WTC11 (cell line): ENCODE measurements around the gene ATG101. TPM values are rescaled to one million over a fixed set of nuclear protein-coding genes. Genes with fewer than 3 reads are reported as not detected.

Experiments
- ATAC-seq: fragments of 200-7000 bp; cut with Tn5 transposase; 2 replicates; pipeline ENCODE4 v1.10.0; 2021; ENCODE audit warnings: mild to moderate bottlenecking, moderate library complexity
- CTCF ChIA-PET: fragments of 300-600 bp; sonication (Branson Sonifier 250); formaldehyde crosslinking; loops from one replicate; lab custom pipeline; 2021; ENCODE audit warnings: antibody characterized with exemption; lab: Charles Lee
- POLR2A ChIA-PET: fragments of 350-600 bp; sonication (Branson Sonifier 250); formaldehyde crosslinking; loops from one replicate; lab custom pipeline; 2021; ENCODE audit warnings: antibody characterized with exemption; lab: Charles Lee
- DNase-seq: peaks from one replicate; pipeline ENCODE4 v3.0.0; 2021; ENCODE audit warnings: low spot score
- H3K27ac Mint-ChIP-seq: 2 replicates; pipeline ENCODE4 v1.8.0; 2021; ENCODE audit warnings: mixed read lengths
- H3K27me3 Mint-ChIP-seq: 2 replicates; pipeline ENCODE4 v1.8.0; 2021; ENCODE audit warnings: low read depth, mild to moderate bottlenecking, moderate library complexity, mixed read lengths
- H3K36me3 Mint-ChIP-seq: 2 replicates; pipeline ENCODE4 v1.8.0; 2021; ENCODE audit warnings: mixed read lengths
- H3K4me1 Mint-ChIP-seq: 2 replicates; pipeline ENCODE4 v1.8.0; 2022; ENCODE audit warnings: mixed read lengths
- H3K4me3 Mint-ChIP-seq: 2 replicates; pipeline ENCODE4 v1.8.0; 2021; ENCODE audit warnings: mild to moderate bottlenecking, moderate library complexity, mixed read lengths
- H3K9me3 Mint-ChIP-seq: 2 replicates; pipeline ENCODE4 v1.8.0; 2021; ENCODE audit warnings: mixed read lengths
- SP1 ChIP-seq: sonication (generic); formaldehyde crosslinking; conservative IDR thresholded peaks from 2 replicates; pipeline ENCODE4 v1.8.1; 2022; ENCODE audit warnings: missing genetic modification reagents
- ZNF138 ChIP-seq: sonication (generic); formaldehyde crosslinking; conservative IDR thresholded peaks from 2 replicates; pipeline ENCODE4 v1.8.1; 2022; ENCODE audit warnings: mild to moderate bottlenecking, moderate library complexity, missing genetic modification reagents
- ZNF219 ChIP-seq: sonication (generic); formaldehyde crosslinking; IDR thresholded peaks from 2 replicates; pipeline ENCODE4 v1.8.0; 2023; ENCODE audit warnings: missing genetic modification reagents, mild to moderate bottlenecking, borderline replicate concordance
- total RNA-seq: library from RNA; stranded (reverse); gene quantifications from 3 replicates; pipeline ENCODE4 v1.2.3, GENCODE V29; 2021
- TF ChIP-seq, protein P1 (sequence below): sonication (generic); formaldehyde crosslinking; IDR thresholded peaks from 2 replicates; pipeline ENCODE4 v1.8.0; 2023; ENCODE audit warnings: missing genetic modification reagents, mild to moderate bottlenecking, borderline replicate concordance
- TF ChIP-seq, protein P2 (sequence below): sonication (generic); formaldehyde crosslinking; IDR thresholded peaks from 2 replicates; pipeline ENCODE4 v1.8.1; 2022; ENCODE audit warnings: mild to moderate bottlenecking, moderate library complexity, missing genetic modification reagents
- TF ChIP-seq, protein P3 (sequence below): sonication (generic); formaldehyde crosslinking; IDR thresholded peaks from 2 replicates; pipeline ENCODE4 v1.8.0; 2023; ENCODE audit warnings: mild to moderate bottlenecking, missing genetic modification reagents
- TF ChIP-seq, protein P4 (sequence below): fragments of 250-450 bp; sonication (Bioruptor Pico); conservative IDR thresholded peaks from 2 replicates; pipeline ENCODE4 v1.9.0; 2021; ENCODE audit warnings: mild to moderate bottlenecking
- TF ChIP-seq, protein P5 (sequence below): sonication (generic); formaldehyde crosslinking; IDR thresholded peaks from 2 replicates; pipeline ENCODE4 v1.8.1; 2023; ENCODE audit warnings: mild to moderate bottlenecking, moderate library complexity, missing genetic modification reagents
- TF ChIP-seq, protein P6 (sequence below): fragments of 200-600 bp; IDR thresholded peaks from 2 replicates; pipeline ENCODE4 v1.8.0; 2022; ENCODE audit warnings: antibody characterized with exemption

Gene ATG101
- total RNA-seq, 1 experiment from 2014 or later: 52.1 TPM

DNA sequence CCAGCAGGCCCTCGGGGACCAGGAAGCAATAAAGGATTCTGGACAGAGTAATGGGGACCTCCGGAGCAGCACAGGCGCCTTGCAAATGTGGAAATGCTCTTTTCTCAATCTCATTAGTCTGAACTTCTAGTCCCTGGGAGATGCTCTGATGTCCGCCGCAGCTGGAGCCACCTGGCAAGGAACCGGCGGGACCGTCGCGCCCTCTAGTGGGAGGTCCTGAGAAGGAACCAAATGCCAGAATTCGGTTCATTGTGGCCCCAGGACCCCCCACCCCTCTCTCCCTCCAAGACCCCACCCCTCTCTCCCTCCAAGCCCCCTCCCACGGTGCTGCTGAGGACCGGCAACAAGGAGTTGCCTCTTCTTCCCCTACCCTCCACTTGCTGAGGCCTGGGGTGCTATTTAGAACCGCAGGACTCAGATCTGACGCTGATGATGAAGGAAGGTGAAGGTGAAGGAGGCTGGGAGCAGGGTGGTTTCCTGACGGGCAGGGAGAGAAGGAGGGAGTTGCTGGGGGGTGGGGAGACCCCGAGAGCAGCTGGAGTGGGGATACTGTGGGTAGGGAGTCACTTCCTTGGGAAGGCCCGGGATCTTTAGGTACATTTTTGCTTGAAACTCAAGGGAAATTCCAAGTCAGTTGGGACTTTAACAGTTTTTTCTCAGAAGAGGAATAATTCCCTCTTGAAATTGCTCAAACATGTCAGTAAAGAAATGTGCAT, 52.2 kb downstream of the ATG101 start:
- Mint-ChIP-seq H3K36me3 (no peaks in the 10 kb centered on the region), H3K27me3 (peaks cover 7% of the 10 kb centered on the region; the same call in 1 of the 2 replicates), H3K27ac (no peak overlapping the region), H3K4me1 (peaks cover 84% of the 10 kb centered on the region), H3K4me3 (peak overlapping the region; percentile 50), H3K9me3 (no peaks in the 10 kb centered on the region)
- peak; percentile 4; the same call in 1 of the 2 replicates for ATAC-seq
- TF ChIP-seq ZNF219 (no peak), SP1 (CRISPR knock-in tag) (no peak), ZNF138 (CRISPR knock-in tag) (no peak)
- TF ChIP-seq, protein P1, sequence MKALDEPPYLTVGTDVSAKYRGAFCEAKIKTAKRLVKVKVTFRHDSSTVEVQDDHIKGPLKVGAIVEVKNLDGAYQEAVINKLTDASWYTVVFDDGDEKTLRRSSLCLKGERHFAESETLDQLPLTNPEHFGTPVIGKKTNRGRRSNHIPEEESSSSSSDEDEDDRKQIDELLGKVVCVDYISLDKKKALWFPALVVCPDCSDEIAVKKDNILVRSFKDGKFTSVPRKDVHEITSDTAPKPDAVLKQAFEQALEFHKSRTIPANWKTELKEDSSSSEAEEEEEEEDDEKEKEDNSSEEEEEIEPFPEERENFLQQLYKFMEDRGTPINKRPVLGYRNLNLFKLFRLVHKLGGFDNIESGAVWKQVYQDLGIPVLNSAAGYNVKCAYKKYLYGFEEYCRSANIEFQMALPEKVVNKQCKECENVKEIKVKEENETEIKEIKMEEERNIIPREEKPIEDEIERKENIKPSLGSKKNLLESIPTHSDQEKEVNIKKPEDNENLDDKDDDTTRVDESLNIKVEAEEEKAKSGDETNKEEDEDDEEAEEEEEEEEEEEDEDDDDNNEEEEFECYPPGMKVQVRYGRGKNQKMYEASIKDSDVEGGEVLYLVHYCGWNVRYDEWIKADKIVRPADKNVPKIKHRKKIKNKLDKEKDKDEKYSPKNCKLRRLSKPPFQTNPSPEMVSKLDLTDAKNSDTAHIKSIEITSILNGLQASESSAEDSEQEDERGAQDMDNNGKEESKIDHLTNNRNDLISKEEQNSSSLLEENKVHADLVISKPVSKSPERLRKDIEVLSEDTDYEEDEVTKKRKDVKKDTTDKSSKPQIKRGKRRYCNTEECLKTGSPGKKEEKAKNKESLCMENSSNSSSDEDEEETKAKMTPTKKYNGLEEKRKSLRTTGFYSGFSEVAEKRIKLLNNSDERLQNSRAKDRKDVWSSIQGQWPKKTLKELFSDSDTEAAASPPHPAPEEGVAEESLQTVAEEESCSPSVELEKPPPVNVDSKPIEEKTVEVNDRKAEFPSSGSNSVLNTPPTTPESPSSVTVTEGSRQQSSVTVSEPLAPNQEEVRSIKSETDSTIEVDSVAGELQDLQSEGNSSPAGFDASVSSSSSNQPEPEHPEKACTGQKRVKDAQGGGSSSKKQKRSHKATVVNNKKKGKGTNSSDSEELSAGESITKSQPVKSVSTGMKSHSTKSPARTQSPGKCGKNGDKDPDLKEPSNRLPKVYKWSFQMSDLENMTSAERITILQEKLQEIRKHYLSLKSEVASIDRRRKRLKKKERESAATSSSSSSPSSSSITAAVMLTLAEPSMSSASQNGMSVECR (CRISPR knock-in tag): no peak
- TF ChIP-seq, protein P2, sequence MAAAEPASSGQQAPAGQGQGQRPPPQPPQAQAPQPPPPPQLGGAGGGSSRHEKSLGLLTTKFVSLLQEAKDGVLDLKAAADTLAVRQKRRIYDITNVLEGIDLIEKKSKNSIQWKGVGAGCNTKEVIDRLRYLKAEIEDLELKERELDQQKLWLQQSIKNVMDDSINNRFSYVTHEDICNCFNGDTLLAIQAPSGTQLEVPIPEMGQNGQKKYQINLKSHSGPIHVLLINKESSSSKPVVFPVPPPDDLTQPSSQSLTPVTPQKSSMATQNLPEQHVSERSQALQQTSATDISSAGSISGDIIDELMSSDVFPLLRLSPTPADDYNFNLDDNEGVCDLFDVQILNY (CRISPR knock-in tag): no peak
- TF ChIP-seq, protein P3, sequence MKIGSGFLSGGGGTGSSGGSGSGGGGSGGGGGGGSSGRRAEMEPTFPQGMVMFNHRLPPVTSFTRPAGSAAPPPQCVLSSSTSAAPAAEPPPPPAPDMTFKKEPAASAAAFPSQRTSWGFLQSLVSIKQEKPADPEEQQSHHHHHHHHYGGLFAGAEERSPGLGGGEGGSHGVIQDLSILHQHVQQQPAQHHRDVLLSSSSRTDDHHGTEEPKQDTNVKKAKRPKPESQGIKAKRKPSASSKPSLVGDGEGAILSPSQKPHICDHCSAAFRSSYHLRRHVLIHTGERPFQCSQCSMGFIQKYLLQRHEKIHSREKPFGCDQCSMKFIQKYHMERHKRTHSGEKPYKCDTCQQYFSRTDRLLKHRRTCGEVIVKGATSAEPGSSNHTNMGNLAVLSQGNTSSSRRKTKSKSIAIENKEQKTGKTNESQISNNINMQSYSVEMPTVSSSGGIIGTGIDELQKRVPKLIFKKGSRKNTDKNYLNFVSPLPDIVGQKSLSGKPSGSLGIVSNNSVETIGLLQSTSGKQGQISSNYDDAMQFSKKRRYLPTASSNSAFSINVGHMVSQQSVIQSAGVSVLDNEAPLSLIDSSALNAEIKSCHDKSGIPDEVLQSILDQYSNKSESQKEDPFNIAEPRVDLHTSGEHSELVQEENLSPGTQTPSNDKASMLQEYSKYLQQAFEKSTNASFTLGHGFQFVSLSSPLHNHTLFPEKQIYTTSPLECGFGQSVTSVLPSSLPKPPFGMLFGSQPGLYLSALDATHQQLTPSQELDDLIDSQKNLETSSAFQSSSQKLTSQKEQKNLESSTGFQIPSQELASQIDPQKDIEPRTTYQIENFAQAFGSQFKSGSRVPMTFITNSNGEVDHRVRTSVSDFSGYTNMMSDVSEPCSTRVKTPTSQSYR (CRISPR knock-in tag): no peak
- TF ChIP-seq, protein P4, sequence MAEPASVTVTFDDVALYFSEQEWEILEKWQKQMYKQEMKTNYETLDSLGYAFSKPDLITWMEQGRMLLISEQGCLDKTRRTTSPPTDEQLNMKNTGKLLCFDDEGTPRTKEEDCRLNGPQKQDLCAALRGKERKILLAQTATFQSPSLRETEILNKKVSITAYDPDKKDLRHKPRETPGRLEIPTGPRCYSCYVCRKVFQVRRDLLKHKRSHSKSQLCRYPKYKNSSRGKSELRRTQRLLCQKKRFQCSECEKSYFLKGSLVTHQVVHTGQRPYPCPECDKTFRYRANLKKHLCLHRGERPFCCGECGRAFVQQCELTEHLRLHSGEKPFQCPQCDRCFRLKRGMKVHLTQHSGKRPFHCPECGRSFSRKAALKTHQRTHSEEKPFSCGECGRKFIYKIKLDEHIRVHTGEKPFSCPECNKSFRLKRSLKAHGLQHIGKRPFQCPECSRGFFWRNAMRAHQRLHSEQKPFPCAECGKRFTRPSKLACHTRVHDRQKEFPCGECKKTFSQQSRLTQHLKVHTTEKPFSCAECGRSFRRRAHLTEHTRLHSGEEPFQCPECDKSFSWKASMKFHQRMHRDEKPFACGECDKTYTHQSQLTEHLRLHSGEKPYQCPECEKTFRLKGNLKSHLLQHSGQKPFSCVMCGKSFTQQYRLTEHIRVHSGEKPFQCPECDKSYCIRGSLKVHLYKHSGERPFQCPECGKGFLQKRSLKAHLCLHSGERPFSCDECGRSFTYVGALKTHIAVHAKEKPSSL: no peak
- TF ChIP-seq, protein P5, sequence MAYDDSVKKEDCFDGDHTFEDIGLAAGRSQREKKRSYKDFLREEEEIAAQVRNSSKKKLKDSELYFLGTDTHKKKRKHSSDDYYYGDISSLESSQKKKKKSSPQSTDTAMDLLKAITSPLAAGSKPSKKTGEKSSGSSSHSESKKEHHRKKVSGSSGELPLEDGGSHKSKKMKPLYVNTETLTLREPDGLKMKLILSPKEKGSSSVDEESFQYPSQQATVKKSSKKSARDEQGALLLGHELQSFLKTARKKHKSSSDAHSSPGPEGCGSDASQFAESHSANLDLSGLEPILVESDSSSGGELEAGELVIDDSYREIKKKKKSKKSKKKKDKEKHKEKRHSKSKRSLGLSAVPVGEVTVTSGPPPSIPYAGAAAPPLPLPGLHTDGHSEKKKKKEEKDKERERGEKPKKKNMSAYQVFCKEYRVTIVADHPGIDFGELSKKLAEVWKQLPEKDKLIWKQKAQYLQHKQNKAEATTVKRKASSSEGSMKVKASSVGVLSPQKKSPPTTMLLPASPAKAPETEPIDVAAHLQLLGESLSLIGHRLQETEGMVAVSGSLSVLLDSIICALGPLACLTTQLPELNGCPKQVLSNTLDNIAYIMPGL: no peak
- TF ChIP-seq, protein P6, sequence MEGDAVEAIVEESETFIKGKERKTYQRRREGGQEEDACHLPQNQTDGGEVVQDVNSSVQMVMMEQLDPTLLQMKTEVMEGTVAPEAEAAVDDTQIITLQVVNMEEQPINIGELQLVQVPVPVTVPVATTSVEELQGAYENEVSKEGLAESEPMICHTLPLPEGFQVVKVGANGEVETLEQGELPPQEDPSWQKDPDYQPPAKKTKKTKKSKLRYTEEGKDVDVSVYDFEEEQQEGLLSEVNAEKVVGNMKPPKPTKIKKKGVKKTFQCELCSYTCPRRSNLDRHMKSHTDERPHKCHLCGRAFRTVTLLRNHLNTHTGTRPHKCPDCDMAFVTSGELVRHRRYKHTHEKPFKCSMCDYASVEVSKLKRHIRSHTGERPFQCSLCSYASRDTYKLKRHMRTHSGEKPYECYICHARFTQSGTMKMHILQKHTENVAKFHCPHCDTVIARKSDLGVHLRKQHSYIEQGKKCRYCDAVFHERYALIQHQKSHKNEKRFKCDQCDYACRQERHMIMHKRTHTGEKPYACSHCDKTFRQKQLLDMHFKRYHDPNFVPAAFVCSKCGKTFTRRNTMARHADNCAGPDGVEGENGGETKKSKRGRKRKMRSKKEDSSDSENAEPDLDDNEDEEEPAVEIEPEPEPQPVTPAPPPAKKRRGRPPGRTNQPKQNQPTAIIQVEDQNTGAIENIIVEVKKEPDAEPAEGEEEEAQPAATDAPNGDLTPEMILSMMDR: peak; percentile 63
- peak; percentile 84 for DNase-seq
- CTCF ChIA-PET: interaction anchor here (0.6 to 13.2 kb wide), 24 partner anchors 8 to 803 kb away, joined by 3 to 435 read pairs (median 5); partner anchors contain the start of genes ATG101, NR4A1 and SMIM41
- POLR2A ChIA-PET: interaction anchor here (1.8 kb wide), 1 partner anchor 96 kb away, joined by 4 read pairs; no protein-coding TSS in a partner anchor
